ENCODE data around the gene PGM1. TPM values are rescaled to one million over a fixed set of nuclear protein-coding genes. Genes with fewer than 3 reads are reported as not detected.
"Not testable (repeated sequence)": the region's sequence is repeated elsewhere in the genome, so short reads cannot be mapped to it uniquely, and the experiment has no call there.

PGM1 gene
- polyA plus RNA-seq (ENCODE audit: low read depth in 6 of 6), result 10 to 100 TPM; 11.9 to 50.8 (median 21.0) TPM

GRCh38 chr1:63593303-63593885 lies at the start of gene PGM1:
TSS of gene PGM1 (plus strand) at chr1:63593411. CDS start at chr1:63593489, 78 bp downstream.
- ATAC-seq (ENCODE audit: low read depth in 2 of 2), result peak; percentile 80 to 83
- H3K27me3 Mint-ChIP-seq, result no peaks in the 10 kb centered on the region
- no peaks in the 10 kb centered on the region for H3K36me3 Mint-ChIP-seq
- H3K9me3 Mint-ChIP-seq, result no peaks in the 10 kb centered on the region
- peak within 1 kb of the TSS; percentile 96 to 99 (median 98) for H3K27ac Mint-ChIP-seq
- peak within 1 kb of the TSS; percentile 96 to 99 (median 98) for H3K4me3 Mint-ChIP-seq
- DNase-seq, result peak; percentile 75
- peaks cover 14 to 30% (median 15%) of the 10 kb centered on the region in 3 donors for H3K4me1 Mint-ChIP-seq

DNA sequence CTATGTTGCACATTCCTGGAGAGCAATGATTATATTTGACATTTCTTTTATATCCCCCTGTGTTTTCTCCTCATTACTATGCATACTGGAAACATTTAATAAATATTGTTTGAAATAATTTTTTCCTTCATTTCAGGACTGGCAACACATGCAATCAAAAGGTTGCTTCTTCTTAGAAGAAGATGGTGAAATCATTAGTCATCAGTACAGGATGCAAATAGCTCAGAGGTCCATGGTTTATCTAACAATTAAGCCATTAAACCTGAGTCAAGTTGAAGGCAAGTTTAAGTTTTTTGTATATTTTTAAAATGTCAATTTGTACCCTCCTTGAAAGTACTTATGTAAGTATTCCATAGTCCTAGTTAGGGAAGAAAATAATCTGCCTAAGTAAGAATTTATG lies 47.4 kb upstream of the PGM1 start:
- no peak for ATAC-seq (ENCODE audit: low read depth in 2 of 2)
- H3K4me3 Mint-ChIP-seq, result no peak overlapping the region
- no peaks in the 10 kb centered on the region for H3K9me3 Mint-ChIP-seq
- H3K4me1 Mint-ChIP-seq, result no peaks in the 10 kb centered on the region
- peaks cover 0 to 20% of the 10 kb centered on the region in 2 donors for H3K36me3 Mint-ChIP-seq
- no peak for DNase-seq
- H3K27ac Mint-ChIP-seq, result no peak overlapping the region
- no peaks in the 10 kb centered on the region for H3K27me3 Mint-ChIP-seq

GRCh38 chr1:63547621-63548294 lies 45.5 kb upstream of the PGM1 start:
- Mint-ChIP-seq H3K27ac (no peak overlapping the region), H3K36me3 (peaks cover 0 to 20% of the 10 kb centered on the region in 2 donors)

DNA sequence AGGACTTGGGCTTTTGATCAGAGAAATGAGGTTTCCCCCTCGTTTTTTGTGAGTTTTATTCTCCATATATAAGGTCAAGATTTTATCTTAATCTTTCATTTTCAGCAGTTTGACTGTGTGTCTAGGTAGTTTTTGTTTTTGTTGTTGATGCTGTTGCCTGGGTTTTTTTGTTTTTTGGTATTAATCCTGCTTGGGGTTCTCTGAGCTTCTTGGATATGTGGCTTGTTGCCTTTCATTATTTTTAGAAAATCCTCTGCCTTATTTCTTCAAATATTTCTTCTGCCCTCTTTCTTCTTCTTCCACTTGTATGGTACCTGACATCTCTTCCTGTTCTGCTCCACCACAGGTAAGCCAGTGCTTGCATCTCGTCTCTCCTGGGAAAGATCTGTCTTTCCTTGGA lies 44.9 kb upstream of the PGM1 start:
- H3K27me3 Mint-ChIP-seq, result no peaks in the 10 kb centered on the region
- H3K27ac Mint-ChIP-seq, result no peak overlapping the region

More at GRCh38 chr1:63547621-63548294, 45.5 kb upstream of the PGM1 start:
- Mint-ChIP-seq H3K4me1 (no peaks in the 10 kb centered on the region), H3K27me3 (no peaks in the 10 kb centered on the region), H3K4me3 (no peak overlapping the region), H3K9me3 (no peaks in the 10 kb centered on the region)
- ATAC-seq (ENCODE audit: low read depth in 2 of 2) (no peak), DNase-seq (no peak)

GRCh38 chr1:63548877-63549276 lies 44.3 kb upstream of the PGM1 start:
- no peak for DNase-seq
- peaks cover 0 to 20% of the 10 kb centered on the region in 2 donors for H3K36me3 Mint-ChIP-seq
- H3K27ac Mint-ChIP-seq, result peak overlapping the region in 1 of 6 donors; percentile 49
- H3K4me3 Mint-ChIP-seq, result no peak overlapping the region
- ATAC-seq (ENCODE audit: low read depth in 2 of 2), result no peak
- no peaks in the 10 kb centered on the region for H3K27me3 Mint-ChIP-seq
- H3K9me3 Mint-ChIP-seq, result no peaks in the 10 kb centered on the region
- H3K4me1 Mint-ChIP-seq, result no peaks in the 10 kb centered on the region

More for the DNA sequence above, 44.9 kb upstream of the PGM1 start:
- H3K9me3 Mint-ChIP-seq, result no peaks in the 10 kb centered on the region
- no peak overlapping the region for H3K4me3 Mint-ChIP-seq
- ATAC-seq (ENCODE audit: low read depth in 2 of 2) (no peak), DNase-seq (no peak)
- no peaks in the 10 kb centered on the region for H3K4me1 Mint-ChIP-seq
- H3K36me3 Mint-ChIP-seq, result peaks cover 0 to 20% of the 10 kb centered on the region in 2 donors

- Mint-ChIP-seq H3K4me3 (no peak overlapping the region), H3K36me3 (peaks cover 0 to 7% of the 10 kb centered on the region in 2 donors), H3K27ac (peak overlapping the region in 2 of 6 donors; percentile 16 to 29), H3K27me3 (no peaks in the 10 kb centered on the region), H3K4me1 (peaks cover 0 to 5% (median 0%) of the 10 kb centered on the region in 3 donors), H3K9me3 (no peaks in the 10 kb centered on the region)
- DNase-seq, result no peak
- no peak for ATAC-seq (ENCODE audit: low read depth in 2 of 2)
Measured at GRCh38 chr1:63555480-63555879, 37.7 kb upstream of the PGM1 start.

DNA sequence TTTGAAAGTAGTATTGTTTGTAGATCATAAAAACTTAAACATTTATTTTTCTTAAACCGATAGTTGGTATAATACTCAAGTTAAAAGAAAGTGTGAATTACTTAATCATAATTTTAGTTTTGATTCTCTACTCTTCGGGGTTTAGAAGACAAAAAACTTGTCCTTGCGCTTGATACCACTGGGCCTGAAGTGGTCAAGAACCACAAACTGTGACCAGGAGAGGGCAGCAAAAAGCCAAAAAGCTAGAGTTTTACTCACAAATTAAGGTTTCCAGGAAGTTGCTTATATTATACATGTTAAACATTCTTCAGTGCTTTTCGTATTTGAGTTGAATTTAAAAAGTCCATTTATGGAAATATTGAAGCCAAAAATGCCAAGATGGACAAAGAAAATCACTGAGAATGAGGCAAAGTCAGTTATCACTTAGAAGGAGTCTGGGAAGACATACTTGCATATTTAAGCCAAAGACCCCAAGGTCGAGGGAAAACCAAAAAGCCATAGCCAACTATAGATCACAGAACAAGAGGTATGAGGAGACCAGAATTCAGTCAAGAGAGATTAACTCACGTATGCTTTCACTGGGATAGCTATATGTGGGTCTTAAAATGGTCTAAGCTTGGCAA lies 35.7 kb upstream of the PGM1 start:
- Mint-ChIP-seq H3K4me3 (no peak overlapping the region), H3K36me3 (peaks cover 0 to 14% of the 10 kb centered on the region in 2 donors)
- DNase-seq, result no peak

GRCh38 chr1:63559357-63559756 lies 33.9 kb upstream of the PGM1 start:
- Mint-ChIP-seq H3K4me1 (peaks cover 0 to 9% (median 0%) of the 10 kb centered on the region in 3 donors), H3K36me3 (peaks cover 0 to 14% of the 10 kb centered on the region in 2 donors), H3K27me3 (no peaks in the 10 kb centered on the region), H3K4me3 (no peak overlapping the region), H3K27ac (no peak overlapping the region), H3K9me3 (peaks cover 0 to 1% (median 0%) of the 10 kb centered on the region in 7 donors)
- DNase-seq, result no peak
- no peak for ATAC-seq (ENCODE audit: low read depth in 2 of 2)

More for the DNA sequence above, 35.7 kb upstream of the PGM1 start:
- peak overlapping the region in 1 of 6 donors; percentile 38 for H3K27ac Mint-ChIP-seq
- H3K27me3 Mint-ChIP-seq, result no peaks in the 10 kb centered on the region
- ATAC-seq (ENCODE audit: low read depth in 2 of 2), result no peak
- H3K9me3 Mint-ChIP-seq, result no peaks in the 10 kb centered on the region
- peaks cover 0 to 5% (median 0%) of the 10 kb centered on the region in 3 donors for H3K4me1 Mint-ChIP-seq

GRCh38 chr1:63563745-63564144 lies 29.5 kb upstream of the PGM1 start:
- H3K4me3 Mint-ChIP-seq, result no peak overlapping the region
- H3K36me3 Mint-ChIP-seq, result peaks cover 0 to 21% of the 10 kb centered on the region in 2 donors
- H3K9me3 Mint-ChIP-seq, result peaks cover 0 to 1% (median 0%) of the 10 kb centered on the region in 7 donors
- H3K27me3 Mint-ChIP-seq, result no peaks in the 10 kb centered on the region
- peaks cover 0 to 5% (median 0%) of the 10 kb centered on the region in 3 donors for H3K4me1 Mint-ChIP-seq
- peak overlapping the region in 1 of 6 donors; percentile 60 for H3K27ac Mint-ChIP-seq
- ATAC-seq (ENCODE audit: low read depth in 2 of 2), result peak; percentile 36 to 41
- no peak for DNase-seq

DNA sequence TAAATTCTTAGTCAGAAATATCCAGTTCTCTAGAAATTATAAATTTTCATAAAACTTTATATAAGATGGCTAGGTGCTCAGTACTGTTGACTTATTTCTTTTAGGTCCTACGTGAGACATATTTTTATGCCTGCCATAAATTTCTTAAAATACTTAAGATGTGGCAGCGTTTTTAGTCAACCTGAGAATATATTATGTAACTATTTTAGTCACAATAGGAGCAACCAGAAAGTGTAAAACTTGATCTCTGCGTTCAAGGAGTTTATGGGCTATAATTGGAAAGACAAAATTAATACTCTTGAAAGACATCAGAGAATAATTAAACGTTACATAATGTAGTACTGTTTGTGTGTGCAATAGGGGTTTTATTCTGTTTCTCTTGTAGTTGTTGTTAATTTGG lies 24.1 kb upstream of the PGM1 start:
- no peak overlapping the region for H3K27ac Mint-ChIP-seq
- ATAC-seq (ENCODE audit: low read depth in 2 of 2) (no peak), DNase-seq (no peak)
- no peaks in the 10 kb centered on the region for H3K4me1 Mint-ChIP-seq
- H3K4me3 Mint-ChIP-seq, result no peak overlapping the region
- H3K9me3 Mint-ChIP-seq, result peaks cover 0 to 1% (median 0%) of the 10 kb centered on the region in 7 donors
- no peaks in the 10 kb centered on the region for H3K27me3 Mint-ChIP-seq
- peaks cover 0 to 7% of the 10 kb centered on the region in 2 donors for H3K36me3 Mint-ChIP-seq

- no peaks in the 10 kb centered on the region for H3K4me1 Mint-ChIP-seq
- peaks cover 0 to 7% of the 10 kb centered on the region in 2 donors for H3K36me3 Mint-ChIP-seq
- H3K9me3 Mint-ChIP-seq, result no peaks in the 10 kb centered on the region
- DNase-seq (no peak), ATAC-seq (ENCODE audit: low read depth in 2 of 2) (no peak)
- no peak overlapping the region for H3K4me3 Mint-ChIP-seq
- no peaks in the 10 kb centered on the region for H3K27me3 Mint-ChIP-seq
- H3K27ac Mint-ChIP-seq, result peak overlapping the region in 1 of 6 donors; percentile 4
Measured at GRCh38 chr1:63569640-63570316, 23.4 kb upstream of the PGM1 start.

DNA sequence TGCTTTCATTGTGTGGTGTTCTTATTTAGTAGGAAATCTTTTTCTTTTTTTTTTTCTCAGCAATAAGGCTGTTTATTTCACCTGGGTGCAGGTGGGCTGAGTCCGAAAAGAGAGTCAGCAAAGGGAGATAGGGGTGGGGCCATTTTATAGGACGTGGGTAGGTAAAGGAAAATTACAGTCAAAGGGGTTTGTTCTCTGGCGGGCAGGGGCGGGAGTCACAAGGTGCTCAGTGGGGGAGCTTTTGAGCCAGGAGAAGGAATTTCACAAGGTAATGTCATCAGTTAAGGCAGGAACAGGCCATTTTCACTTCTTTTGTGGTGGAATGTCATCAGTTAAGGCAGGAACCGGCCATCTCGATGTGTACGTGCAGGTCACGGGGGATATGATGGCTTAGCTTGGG lies 20.5 kb upstream of the PGM1 start:
- not testable (repeated sequence) for H3K9me3 Mint-ChIP-seq, H3K36me3 Mint-ChIP-seq

GRCh38 chr1:63574203-63574796 lies 18.9 kb upstream of the PGM1 start:
- H3K27me3 Mint-ChIP-seq; H3K36me3 Mint-ChIP-seq; H3K27ac Mint-ChIP-seq; DNase-seq; H3K4me1 Mint-ChIP-seq; ATAC-seq (ENCODE audit: low read depth in 2 of 2); H3K9me3 Mint-ChIP-seq; H3K4me3 Mint-ChIP-seq: not testable (repeated sequence)

More for the DNA sequence above, 20.5 kb upstream of the PGM1 start:
- ATAC-seq (ENCODE audit: low read depth in 2 of 2); H3K4me3 Mint-ChIP-seq; DNase-seq; H3K4me1 Mint-ChIP-seq; H3K27me3 Mint-ChIP-seq: not testable (repeated sequence)
- H3K27ac Mint-ChIP-seq, result peak overlapping the region in 2 of 6 donors; percentile 4 to 43

Measured in naive B cell (primary cell).